HCT116 (cell line): ENCODE results near the gene FNDC3B. TPM values are rescaled to one million over a fixed set of nuclear protein-coding genes. Genes with fewer than 3 reads are reported as not detected.

Source experiments
- ATAC-seq: fragments of 200-7000 bp; cut with Tn5 transposase; 2 replicates; pipeline ENCODE4 v1.9.1; 2020; ENCODE audit warnings: mild to moderate bottlenecking, moderate library complexity
- BruUV-seq: library from RNA; stranded (reverse); fragments of 400-500 nt; replicated peaks from 2 replicates; lab custom pipeline; 2021; lab: Mats Ljungman, UMichigan
- CTCF ChIA-PET: fragments of 300-600 bp; sonication (Branson Sonifier 250); formaldehyde crosslinking; loops from one replicate; lab custom pipeline; 2021; ENCODE audit warnings: antibody characterized with exemption; lab: Charles Lee
- POLR2A ChIA-PET: fragments of 300-600, 350-600 bp; sonication (Branson Sonifier 250); formaldehyde crosslinking; loops from one replicate; lab custom pipeline; 2021; ENCODE audit warnings: antibody characterized with exemption; lab: Charles Lee
- RAD21 ChIA-PET, 2 experiments: fragments of 300-600 bp; sonication (Branson Sonifier 250); formaldehyde crosslinking; loops; one replicate each; lab custom pipeline; 2023; ENCODE audit warnings: low total read pairs in 2 of 2; ENCODE audit not compliant: uncharacterized antibody in 2 of 2, unreplicated experiment in 2 of 2, low non-redundant PET in 1 of 2; lab: Charles Lee
- DNase-seq: peaks from one replicate; pipeline ENCODE4 v3.0.0-alpha.2; 2010; ENCODE audit warnings: low read depth, low spot score
- H2AFZ ChIP-seq: fragments of 200-600 bp; shearing (Covaris generic), sonication (generic); 2 replicates; pipeline ENCODE4 v1.6.1; 2017; ENCODE audit warnings: low read depth, mixed run types, mixed read lengths, antibody characterized with exemption, low read length; ENCODE audit not compliant: poor library complexity, severe bottlenecking
- H3K27ac ChIP-seq: 2 replicates; pipeline ENCODE4 v1.5.1; 2012; ENCODE audit warnings: low read depth, low read length
- H3K27me3 ChIP-seq: fragments of 200-600 bp; sonication (generic); 2 replicates; pipeline ENCODE4 v1.6.1; 2016; ENCODE audit warnings: mixed run types, low read length, mixed read lengths; ENCODE audit not compliant: insufficient read depth
- H3K36me3 ChIP-seq, 2 experiments: fragments of 200-500 bp in 1 of 2; fragments of 200-600 bp in 1 of 2; sonication (Bioruptor generic) in 1 of 2; sonication (generic) in 1 of 2; 2 replicates each; pipeline versions ENCODE4 v1.5.1 to v1.6.1; 2014 to 2016; ENCODE audit warnings: low read length in 2 of 2, inconsistent platforms in 1 of 2, mixed read lengths in 1 of 2, mixed run types in 1 of 2; ENCODE audit not compliant: insufficient read depth in 2 of 2, control insufficient read depth in 1 of 2
- H3K4me1 ChIP-seq, 2 experiments: fragments of 200-600 bp in 1 of 2; sonication (generic) in 1 of 2; 2 replicates each; pipeline versions ENCODE4 v1.5.1 to v1.6.1; 2012 to 2017; ENCODE audit warnings: low read length in 2 of 2, inconsistent platforms in 1 of 2, mild to moderate bottlenecking in 1 of 2, mixed read lengths in 1 of 2, mixed run types in 1 of 2, moderate library complexity in 1 of 2; ENCODE audit not compliant: insufficient read depth in 2 of 2, control insufficient read depth in 1 of 2
- H3K4me2 ChIP-seq: fragments of 200-600 bp; sonication (generic); 2 replicates; pipeline ENCODE4 v1.6.1; 2017; ENCODE audit warnings: mixed run types, low read length, mixed read lengths
- H3K4me3 ChIP-seq, 2 experiments: fragments of 200-600 bp in 1 of 2; sonication (generic) in 1 of 2; replicated peaks in 1 of 2; 2 replicates each; pipeline ENCODE4 v1.5.1; 2011 to 2016; ENCODE audit warnings: low read length in 2 of 2, control low read depth in 1 of 2, low read depth in 1 of 2, mild to moderate bottlenecking in 1 of 2, mixed read lengths in 1 of 2, mixed run types in 1 of 2
- H3K79me2 ChIP-seq: fragments of 200-600 bp; sonication (generic); 2 replicates; pipeline ENCODE4 v1.6.1; 2017; ENCODE audit warnings: mild to moderate bottlenecking, mixed run types, low read length, moderate library complexity, mixed read lengths; ENCODE audit not compliant: insufficient read depth
- H3K9ac ChIP-seq: fragments of 200-600 bp; sonication (generic); 2 replicates; pipeline ENCODE4 v1.6.1; 2016; ENCODE audit warnings: low read length, mixed read lengths
- H3K9me2 ChIP-seq: fragments of 200-600 bp; sonication (generic), shearing (Covaris generic); 2 replicates; pipeline ENCODE4 v1.6.1; 2017; ENCODE audit warnings: mixed run types, mild to moderate bottlenecking, moderate library complexity; ENCODE audit not compliant: insufficient read depth
- H3K9me3 ChIP-seq, 2 experiments: fragments of 200-500 bp in 1 of 2; fragments of 200-600 bp in 1 of 2; sonication (Bioruptor generic) in 1 of 2; sonication (generic) in 1 of 2; 2 replicates each; pipeline ENCODE4 v1.6.1; 2014 to 2017; ENCODE audit warnings: low read length in 2 of 2, mixed read lengths in 2 of 2, inconsistent platforms in 1 of 2, low read depth in 1 of 2, mild to moderate bottlenecking in 1 of 2, mixed run types in 1 of 2, moderate library complexity in 1 of 2; ENCODE audit not compliant: control insufficient read depth in 1 of 2, insufficient read depth in 1 of 2
- H4K20me1 ChIP-seq: fragments of 200-600 bp; sonication (generic), shearing (Covaris generic); 2 replicates; pipeline ENCODE4 v1.6.1; 2017; ENCODE audit warnings: mixed run types, mild to moderate bottlenecking, moderate library complexity; ENCODE audit not compliant: insufficient read depth
- CBX3 ChIP-seq: IDR thresholded peaks from 2 replicates; pipeline ENCODE4 v1.6.1; 2012; ENCODE audit warnings: low read depth
- CTCF ChIP-seq, 3 experiments: fragments of 200-600 bp in 1 of 3; sonication (generic) in 1 of 3; IDR thresholded peaks in 2 of 3; conservative IDR thresholded peaks in 1 of 3; 2 replicates each; pipeline ENCODE4 v1.5.1; 2012 to 2017; ENCODE audit warnings: low read depth in 2 of 3, low read length in 2 of 3, antibody characterized with exemption in 1 of 3, borderline replicate concordance in 1 of 3, control low read depth in 1 of 3, mild to moderate bottlenecking in 1 of 3, mixed read lengths in 1 of 3, mixed run types in 1 of 3, moderate library complexity in 1 of 3; ENCODE audit not compliant: insufficient read depth in 1 of 3
- EGR1 ChIP-seq: IDR thresholded peaks from 2 replicates; pipeline ENCODE4 v1.6.1; 2012; ENCODE audit warnings: low read depth
- EZH2 ChIP-seq: fragments of 200-600 bp; sonication (generic); IDR thresholded peaks from 2 replicates; pipeline ENCODE4 v1.6.1; 2017; ENCODE audit warnings: antibody characterized with exemption, mixed run types
- EZH2phosphoT487 ChIP-seq: fragments of 200-600 bp; IDR thresholded peaks from 2 replicates; pipeline ENCODE4 v1.6.1; 2018; ENCODE audit warnings: antibody characterized with exemption, borderline replicate concordance
- FOSL1 ChIP-seq: IDR thresholded peaks from 2 replicates; pipeline ENCODE4 v1.6.1; 2012; ENCODE audit warnings: low read depth
- JUND ChIP-seq: IDR thresholded peaks from 2 replicates; pipeline ENCODE4 v1.6.1; 2012
- POLR2A ChIP-seq: IDR thresholded peaks from 2 replicates; pipeline ENCODE4 v1.7.0; 2011; ENCODE audit warnings: borderline replicate concordance; ENCODE audit not compliant: insufficient read depth, insufficient read length; ENCODE audit errors: extremely low read depth
- POLR2AphosphoS5 ChIP-seq: IDR thresholded peaks from 2 replicates; pipeline ENCODE4 v1.6.1; 2011; ENCODE audit warnings: mild to moderate bottlenecking, low read depth, low read length, moderate library complexity
- SIN3A ChIP-seq: IDR thresholded peaks from 2 replicates; pipeline ENCODE4 v1.6.1; 2012; ENCODE audit warnings: low read depth
- SP1 ChIP-seq: IDR thresholded peaks from 2 replicates; pipeline ENCODE4 v1.6.1; 2012; ENCODE audit warnings: low read depth
- TCF7L2 ChIP-seq: IDR thresholded peaks from 2 replicates; pipeline ENCODE4 v1.7.0; 2011; ENCODE audit warnings: borderline replicate concordance, inconsistent platforms; ENCODE audit not compliant: insufficient read depth, insufficient read length; ENCODE audit errors: extremely low read depth
- ZBTB33 ChIP-seq: IDR thresholded peaks from 2 replicates; pipeline ENCODE4 v1.6.1; 2011; ENCODE audit warnings: mild to moderate bottlenecking, low read length, moderate library complexity; ENCODE audit not compliant: insufficient replicate concordance; ENCODE audit errors: extremely low read depth
- ZFX ChIP-seq: fragments of 450-650 bp; IDR thresholded peaks from 2 replicates; pipeline ENCODE4 v1.6.1; 2017
- intact Hi-C: fragments of 100-400 bp; cut with micrococcal nuclease; formaldehyde crosslinking; loops from 2 replicates; pipeline ENCODE4 v1.10.0; 2022
- total RNA-seq: library from RNA; stranded (reverse); gene quantifications from one replicate; pipeline ENCODE4 v1.2.1, GENCODE V29; 2021; ENCODE audit not compliant: unreplicated experiment
- TF ChIP-seq, protein P1 (sequence below): IDR thresholded peaks from 2 replicates; pipeline ENCODE4 v1.6.1; 2012

Gene FNDC3B
- total RNA-seq, 1 experiment from 2014 or later: 45.7 TPM

DNA sequence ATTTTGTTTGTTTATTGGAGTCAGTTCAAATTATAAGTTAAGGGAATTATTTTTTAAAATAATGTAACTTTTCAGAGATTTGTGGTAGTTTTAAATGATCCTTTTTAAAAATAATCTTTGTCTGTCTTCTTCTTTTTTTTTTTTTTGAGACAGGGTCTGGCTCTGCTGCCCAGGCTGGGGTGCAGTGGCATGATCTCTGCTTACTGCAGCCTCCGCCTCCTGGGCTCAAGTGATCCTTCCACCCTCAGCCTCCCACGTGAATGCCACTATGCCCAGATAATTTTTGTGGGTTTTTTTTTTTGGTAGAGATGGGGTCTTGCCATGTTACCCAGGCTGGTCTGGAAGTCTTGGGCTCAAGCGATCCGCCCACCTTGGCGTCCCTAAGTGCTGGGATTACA, 12.6 kb downstream of the FNDC3B start:
- Histone ChIP-seq H3K27ac (no peak overlapping the region), H3K4me1 (no peaks in the 10 kb centered on the region), H3K79me2 (peaks cover 65% of the 10 kb centered on the region), H3K4me2 (no peak overlapping the region), H2AFZ (no peak overlapping the region), H3K27me3 (no peaks in the 10 kb centered on the region), H3K4me3 (no peak overlapping the region), H3K9me3 (no peaks in the 10 kb centered on the region), H3K9me2 (no peaks in the 10 kb centered on the region), H3K36me3 (0 out of 4 replicates have a peak, but pooled peaks cover 0 to 2% of the 10 kb centered on the region in 2 experiments), H3K9ac (no peak overlapping the region), H4K20me1 (no peaks in the 10 kb centered on the region)
- POLR2A ChIA-PET: no interaction called here
- no peak for ATAC-seq
- DNase-seq: no peak
- CTCF ChIA-PET: no interaction called here
- intact Hi-C loops: no loop called here
- RAD21 ChIA-PET: no interaction called here
- no TSS peak for BruUV-seq
- TF ChIP-seq TCF7L2 (no peak), POLR2AphosphoS5 (no peak), EZH2phosphoT487 (no peak), ZBTB33 (no peak), SIN3A (no peak), FOSL1 (no peak), JUND (no peak), EZH2 (no peak), CBX3 (no peak), POLR2A (no peak), CTCF (IDR thresholded peaks at IDR 0.05 in 2 of 3, conservative IDR thresholded peaks at IDR 0.05 in 1 of 3; ENCODE audit: borderline replicate concordance in 1 of 3, insufficient read depth in 1 of 3, low read depth in 2 of 3, low read length in 2 of 3) (no peak), ZFX (no peak), SP1 (no peak), EGR1 (no peak)
- TF ChIP-seq, protein P1, sequence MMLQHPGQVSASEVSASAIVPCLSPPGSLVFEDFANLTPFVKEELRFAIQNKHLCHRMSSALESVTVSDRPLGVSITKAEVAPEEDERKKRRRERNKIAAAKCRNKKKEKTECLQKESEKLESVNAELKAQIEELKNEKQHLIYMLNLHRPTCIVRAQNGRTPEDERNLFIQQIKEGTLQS: no peak
